Measurements from ENCODE around the gene MMRN1.
A peak's percentile ranks its signal among the peaks of the same experiment; 100 is the strongest.

Gene MMRN1

DNA sequence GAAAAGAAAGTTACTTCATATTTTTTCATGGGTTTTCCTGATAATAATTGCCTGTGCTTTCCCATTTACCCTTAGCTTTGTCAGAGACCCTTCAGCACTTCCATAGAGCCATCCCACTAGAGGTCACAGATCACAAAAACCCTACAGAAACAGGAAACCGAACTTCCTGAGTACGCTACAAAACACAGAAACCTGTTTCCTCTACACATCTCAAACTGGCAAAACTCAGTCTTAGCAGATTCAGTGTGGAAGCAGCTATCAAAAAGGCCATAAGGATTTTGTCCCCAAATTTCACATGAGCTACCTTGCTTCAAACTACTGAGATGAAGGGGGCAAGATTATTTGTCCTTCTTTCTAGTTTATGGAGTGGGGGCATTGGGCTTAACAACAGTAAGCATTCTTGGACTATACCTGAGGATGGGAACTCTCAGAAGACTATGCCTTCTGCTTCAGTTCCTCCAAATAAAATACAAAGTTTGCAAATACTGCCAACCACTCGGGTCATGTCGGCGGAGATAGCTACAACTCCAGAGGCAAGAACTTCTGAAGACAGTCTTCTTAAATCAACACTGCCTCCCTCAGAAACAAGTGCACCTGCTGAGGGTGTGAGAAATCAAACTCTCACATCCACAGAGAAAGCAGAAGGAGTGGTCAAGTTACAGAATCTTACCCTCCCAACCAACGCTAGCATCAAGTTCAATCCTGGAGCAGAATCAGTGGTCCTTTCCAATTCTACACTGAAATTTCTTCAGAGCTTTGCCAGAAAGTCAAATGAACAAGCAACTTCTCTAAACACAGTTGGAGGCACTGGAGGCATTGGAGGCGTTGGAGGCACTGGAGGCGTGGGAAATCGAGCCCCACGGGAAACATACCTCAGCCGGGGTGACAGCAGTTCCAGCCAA lies at the start of gene MMRN1:
Gene MMRN1, plus strand, starts transcription at position 206 of the 902 bp plus-strand sequence. Its CDS starts 118 bp downstream, at position 324.
- H3K4me3 Mint-ChIP-seq, result peak within 1 kb of the TSS; percentile 67
- H3K36me3 Mint-ChIP-seq (ENCODE audit: low read depth), result no peaks in the 10 kb centered on the region
- H3K4me1 Mint-ChIP-seq (ENCODE audit: low read depth), result peaks cover 23% of the 10 kb centered on the region
- peak within 1 kb of the TSS; percentile 32 for H3K27ac Mint-ChIP-seq
- H3K9me3 Mint-ChIP-seq, result no peaks in the 10 kb centered on the region
- DNase-seq (ENCODE audit: low spot score), result peak; percentile 4
- peaks cover 7% of the 10 kb centered on the region for H3K27me3 Mint-ChIP-seq (ENCODE audit: low read depth)

DNA sequence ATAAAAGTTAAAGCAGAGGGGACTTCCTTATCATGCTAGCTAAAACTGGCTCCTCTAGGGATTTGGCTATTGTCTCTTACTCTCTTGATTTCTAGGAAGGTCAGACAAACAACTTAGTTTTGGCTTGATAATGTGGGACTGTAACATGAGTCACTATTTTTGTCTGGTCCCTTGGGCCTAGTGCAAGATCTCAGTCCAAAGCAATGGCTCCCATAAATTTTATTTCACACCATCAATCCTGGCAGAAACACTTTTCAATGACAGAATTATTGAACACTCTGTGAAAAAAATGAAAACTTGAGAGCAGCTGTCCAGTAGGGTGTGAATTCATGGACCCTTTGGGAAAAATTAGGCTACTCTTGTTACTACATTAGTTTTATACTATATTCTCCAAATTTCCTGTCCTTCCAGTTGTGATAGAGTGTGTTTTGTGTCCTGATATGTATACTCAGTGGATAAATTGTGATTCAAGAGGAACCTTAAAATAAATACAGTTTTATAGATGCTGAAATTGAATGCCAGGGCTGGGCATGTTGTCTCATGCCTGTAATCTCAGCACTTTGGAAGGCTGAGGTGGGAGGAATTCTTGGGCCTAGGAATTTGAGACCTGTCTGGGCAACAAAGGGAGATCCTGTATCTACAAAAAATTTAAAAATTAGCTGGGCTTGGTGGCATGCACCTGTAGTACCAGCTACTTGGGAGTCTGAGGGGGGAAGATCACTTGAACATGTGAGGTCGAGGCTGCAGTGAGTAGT lies 46.9 kb upstream of the MMRN1 start:
- Mint-ChIP-seq H3K36me3 (ENCODE audit: low read depth) (no peaks in the 10 kb centered on the region), H3K4me1 (ENCODE audit: low read depth) (no peaks in the 10 kb centered on the region), H3K4me3 (no peak overlapping the region), H3K9me3 (peaks cover 16% of the 10 kb centered on the region), H3K27ac (no peak overlapping the region), H3K27me3 (ENCODE audit: low read depth) (peaks cover 13% of the 10 kb centered on the region)
- DNase-seq (ENCODE audit: low spot score), result no peak

DNA sequence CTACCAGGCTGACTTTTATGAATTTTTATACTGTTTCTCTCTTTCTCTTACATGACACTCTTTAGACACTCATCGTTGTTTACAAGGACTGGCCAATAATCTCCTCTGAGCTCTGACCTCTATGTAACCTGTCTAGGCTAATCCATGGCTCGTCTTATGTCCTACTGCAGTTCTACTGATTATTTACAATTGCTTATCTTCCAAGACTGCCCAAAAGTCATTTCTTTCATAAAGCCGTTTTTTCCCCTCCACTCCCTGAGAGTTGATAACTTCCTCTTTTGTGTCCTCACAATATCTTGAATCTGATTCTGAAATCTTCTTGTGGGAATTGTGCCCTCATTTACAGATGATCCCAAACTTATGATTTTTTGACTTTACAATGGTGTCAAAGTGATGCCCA lies 39.4 kb upstream of the MMRN1 start:
- Mint-ChIP-seq H3K4me1 (ENCODE audit: low read depth) (no peaks in the 10 kb centered on the region), H3K4me3 (no peak overlapping the region), H3K27me3 (ENCODE audit: low read depth) (peaks cover 4% of the 10 kb centered on the region), H3K36me3 (ENCODE audit: low read depth) (no peaks in the 10 kb centered on the region), H3K9me3 (peaks cover 6% of the 10 kb centered on the region), H3K27ac (no peak overlapping the region)
- DNase-seq (ENCODE audit: low spot score), result no peak

DNA sequence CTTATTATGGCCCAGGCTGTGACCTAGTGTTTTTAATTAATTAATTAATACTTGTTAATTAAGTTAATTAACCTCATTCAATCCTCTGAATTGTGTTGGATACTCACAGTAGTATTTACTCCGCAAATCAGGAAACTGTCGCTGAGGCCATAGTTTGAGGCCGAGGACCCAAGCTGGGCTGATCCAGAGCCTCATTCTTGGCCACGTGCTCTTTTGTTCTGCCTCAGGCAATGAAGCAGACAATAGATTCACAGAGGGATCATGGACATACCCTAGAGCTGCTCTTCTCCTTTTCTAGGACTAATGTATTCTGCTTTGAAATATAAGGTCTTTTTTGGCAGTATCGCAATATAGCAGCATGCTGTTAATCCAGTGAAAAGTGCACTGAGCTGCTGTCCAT lies 33.7 kb upstream of the MMRN1 start:
- H3K27ac Mint-ChIP-seq, result no peak overlapping the region
- no peak overlapping the region for H3K4me3 Mint-ChIP-seq
- peaks cover 15% of the 10 kb centered on the region for H3K27me3 Mint-ChIP-seq (ENCODE audit: low read depth)
- no peak for DNase-seq (ENCODE audit: low spot score)
- H3K4me1 Mint-ChIP-seq (ENCODE audit: low read depth), result no peaks in the 10 kb centered on the region
- no peaks in the 10 kb centered on the region for H3K36me3 Mint-ChIP-seq (ENCODE audit: low read depth)
- H3K9me3 Mint-ChIP-seq, result no peaks in the 10 kb centered on the region

GRCh38 chr4:89863533-89863932 lies 31.1 kb upstream of the MMRN1 start:
- no peaks in the 10 kb centered on the region for H3K36me3 Mint-ChIP-seq (ENCODE audit: low read depth)
- peaks cover 26% of the 10 kb centered on the region for H3K27me3 Mint-ChIP-seq (ENCODE audit: low read depth)
- H3K9me3 Mint-ChIP-seq, result no peaks in the 10 kb centered on the region

DNA sequence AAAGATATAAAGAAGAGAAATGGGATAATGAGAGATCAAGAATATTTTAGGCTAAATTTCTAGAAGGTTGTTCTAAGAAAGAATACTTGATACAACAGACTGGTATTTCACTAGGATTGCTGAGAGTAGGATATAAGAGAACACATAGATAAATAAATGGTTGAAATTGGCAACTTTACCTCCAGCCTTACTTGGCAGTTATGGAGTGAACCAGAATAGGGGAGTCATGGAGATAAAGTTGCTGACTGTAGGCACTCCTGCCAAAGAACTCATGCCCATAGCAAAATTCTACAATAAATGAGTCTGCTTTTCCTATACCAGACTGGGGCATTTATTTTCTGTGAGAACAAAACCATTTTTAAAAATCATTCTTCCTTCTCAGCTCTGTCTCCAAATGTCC lies 26.4 kb upstream of the MMRN1 start:
- no peaks in the 10 kb centered on the region for H3K9me3 Mint-ChIP-seq
- H3K36me3 Mint-ChIP-seq (ENCODE audit: low read depth), result no peaks in the 10 kb centered on the region
- no peak overlapping the region for H3K27ac Mint-ChIP-seq
- peaks cover 18% of the 10 kb centered on the region for H3K27me3 Mint-ChIP-seq (ENCODE audit: low read depth)
- H3K4me3 Mint-ChIP-seq, result no peak overlapping the region
- no peak for DNase-seq (ENCODE audit: low spot score)
- no peaks in the 10 kb centered on the region for H3K4me1 Mint-ChIP-seq (ENCODE audit: low read depth)

More at GRCh38 chr4:89863533-89863932, 31.1 kb upstream of the MMRN1 start:
- no peak for DNase-seq (ENCODE audit: low spot score)
- H3K27ac Mint-ChIP-seq, result no peak overlapping the region
- H3K4me3 Mint-ChIP-seq, result no peak overlapping the region
- no peaks in the 10 kb centered on the region for H3K4me1 Mint-ChIP-seq (ENCODE audit: low read depth)

DNA sequence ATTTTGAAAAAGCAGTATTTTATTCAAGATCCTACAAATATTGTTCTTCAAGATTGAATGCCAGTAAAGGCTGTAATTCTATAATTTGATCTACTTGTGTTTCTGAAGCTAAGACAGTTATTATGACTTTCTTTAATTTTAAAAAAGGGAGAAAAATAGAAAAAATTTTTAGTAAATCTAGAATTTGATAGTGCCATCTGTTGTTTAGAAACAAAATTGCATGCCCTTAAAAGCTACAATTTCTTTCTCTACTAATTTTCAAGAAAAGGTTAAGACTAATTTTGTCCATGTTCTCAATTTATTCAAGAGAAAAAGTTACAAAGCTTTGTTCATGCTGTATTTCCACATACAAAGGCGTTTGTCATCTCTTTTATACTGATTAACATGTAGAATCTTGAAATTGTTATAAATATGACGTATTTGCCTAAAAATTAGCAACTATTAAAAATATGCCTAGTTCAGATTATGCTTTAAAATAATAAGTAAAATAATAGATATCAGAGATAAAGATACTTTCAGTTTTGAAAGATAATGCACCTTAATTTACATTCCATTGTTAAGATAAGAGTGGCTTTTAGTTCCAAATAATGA lies 25.6 kb upstream of the MMRN1 start:
- Mint-ChIP-seq H3K4me3 (no peak overlapping the region), H3K27ac (no peak overlapping the region), H3K9me3 (no peaks in the 10 kb centered on the region), H3K36me3 (ENCODE audit: low read depth) (no peaks in the 10 kb centered on the region), H3K4me1 (ENCODE audit: low read depth) (no peaks in the 10 kb centered on the region), H3K27me3 (ENCODE audit: low read depth) (peaks cover 17% of the 10 kb centered on the region)
- DNase-seq (ENCODE audit: low spot score), result no peak

DNA sequence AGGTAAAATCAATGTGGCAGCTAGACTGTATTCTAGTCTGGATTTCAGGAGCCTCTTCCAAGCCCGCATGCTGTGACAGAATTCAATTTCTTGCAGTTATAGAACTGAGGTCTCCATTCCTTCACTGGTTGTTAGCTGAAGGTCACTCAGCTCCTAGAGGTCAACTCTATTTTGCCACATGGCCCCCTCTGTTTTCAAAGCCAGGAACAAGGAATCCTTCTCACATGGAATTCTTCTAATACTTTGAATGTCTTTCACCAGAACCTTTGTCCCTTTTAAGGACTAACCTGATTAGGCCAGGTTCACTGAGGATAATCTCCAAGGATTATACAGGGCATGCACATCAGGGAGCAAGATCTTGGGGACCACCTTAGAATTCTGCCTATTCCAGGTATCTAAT lies 23.4 kb upstream of the MMRN1 start:
- H3K27ac Mint-ChIP-seq, result no peak overlapping the region
- H3K4me1 Mint-ChIP-seq (ENCODE audit: low read depth), result no peaks in the 10 kb centered on the region
- H3K36me3 Mint-ChIP-seq (ENCODE audit: low read depth), result no peaks in the 10 kb centered on the region
- peaks cover 17% of the 10 kb centered on the region for H3K27me3 Mint-ChIP-seq (ENCODE audit: low read depth)
- H3K4me3 Mint-ChIP-seq, result no peak overlapping the region
- no peaks in the 10 kb centered on the region for H3K9me3 Mint-ChIP-seq
- DNase-seq (ENCODE audit: low spot score), result no peak

DNA sequence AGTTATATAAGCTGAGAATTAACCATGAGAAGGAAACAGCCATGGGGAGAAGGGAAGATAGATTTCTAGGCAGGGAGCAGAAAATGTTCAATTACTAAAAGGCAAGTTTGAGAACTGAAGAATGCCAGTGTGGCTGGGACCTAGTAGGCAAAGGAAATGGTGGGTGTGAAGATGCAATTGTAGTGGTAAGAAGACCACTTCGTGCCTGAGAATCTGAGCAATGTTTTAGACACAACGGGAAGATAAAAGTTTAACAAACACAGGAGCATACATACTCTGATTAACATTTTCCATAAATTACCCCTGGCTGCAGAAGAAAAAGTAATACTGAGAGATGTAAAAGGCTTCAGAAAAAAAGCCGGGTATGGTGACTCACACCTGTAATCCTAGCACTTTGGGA lies 18.1 kb upstream of the MMRN1 start:
- no peaks in the 10 kb centered on the region for H3K9me3 Mint-ChIP-seq
- no peak for DNase-seq (ENCODE audit: low spot score)
- H3K4me3 Mint-ChIP-seq, result no peak overlapping the region
- peaks cover 21% of the 10 kb centered on the region for H3K27me3 Mint-ChIP-seq (ENCODE audit: low read depth)
- H3K36me3 Mint-ChIP-seq (ENCODE audit: low read depth), result no peaks in the 10 kb centered on the region
- H3K4me1 Mint-ChIP-seq (ENCODE audit: low read depth), result no peaks in the 10 kb centered on the region
- no peak overlapping the region for H3K27ac Mint-ChIP-seq

DNA sequence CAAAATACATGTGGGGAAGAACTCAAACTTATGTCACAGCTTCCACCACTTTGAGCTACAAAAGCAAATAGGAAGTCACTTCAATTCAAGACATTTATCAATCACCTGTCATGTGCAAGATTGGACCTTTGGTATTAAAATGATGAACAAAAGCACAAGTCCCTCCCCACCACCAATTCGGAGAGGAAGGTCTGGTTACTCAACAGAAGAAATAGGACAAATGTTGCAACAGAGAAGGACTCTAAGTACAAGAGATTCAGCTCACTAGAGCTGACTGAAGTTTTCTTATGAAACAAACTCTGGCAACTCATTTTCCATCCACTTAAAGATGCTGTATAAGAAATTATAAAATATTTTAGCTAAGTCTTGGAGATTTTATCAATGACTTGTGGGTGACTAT lies 16.0 kb upstream of the MMRN1 start:
- Mint-ChIP-seq H3K27ac (no peak overlapping the region), H3K4me3 (no peak overlapping the region), H3K4me1 (ENCODE audit: low read depth) (no peaks in the 10 kb centered on the region), H3K27me3 (ENCODE audit: low read depth) (peaks cover 22% of the 10 kb centered on the region), H3K9me3 (no peaks in the 10 kb centered on the region), H3K36me3 (ENCODE audit: low read depth) (no peaks in the 10 kb centered on the region)
- no peak for DNase-seq (ENCODE audit: low spot score)

DNA sequence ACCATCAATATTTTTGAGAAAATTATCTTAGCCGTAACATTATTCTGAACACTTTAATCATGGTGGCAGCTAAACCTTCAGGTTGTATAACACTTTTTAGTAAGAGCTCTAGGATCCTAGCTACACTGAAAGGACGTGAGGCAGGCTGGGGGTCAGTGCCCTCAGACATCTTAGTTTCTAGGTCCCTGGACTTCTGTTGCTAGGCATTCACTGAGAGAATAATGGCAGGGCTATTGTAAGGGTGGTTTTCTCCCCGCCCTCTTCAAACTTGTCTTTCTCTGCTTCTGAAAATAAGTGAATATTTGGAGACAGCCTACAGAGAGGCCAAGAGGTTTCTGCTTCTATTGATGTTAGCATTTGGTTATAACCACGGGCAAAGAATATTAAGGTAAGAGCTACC lies 15.4 kb upstream of the MMRN1 start:
- H3K9me3 Mint-ChIP-seq, result no peaks in the 10 kb centered on the region
- no peaks in the 10 kb centered on the region for H3K4me1 Mint-ChIP-seq (ENCODE audit: low read depth)
- H3K4me3 Mint-ChIP-seq, result no peak overlapping the region
- no peak for DNase-seq (ENCODE audit: low spot score)
- H3K27ac Mint-ChIP-seq, result no peak overlapping the region
- H3K36me3 Mint-ChIP-seq (ENCODE audit: low read depth), result no peaks in the 10 kb centered on the region
- H3K27me3 Mint-ChIP-seq (ENCODE audit: low read depth), result peaks cover 22% of the 10 kb centered on the region

GRCh38 chr4:89889289-89889688 lies 5.4 kb upstream of the MMRN1 start:
- no peak overlapping the region for H3K27ac Mint-ChIP-seq
- no peak overlapping the region for H3K4me3 Mint-ChIP-seq
- no peak for DNase-seq (ENCODE audit: low spot score)
- H3K4me1 Mint-ChIP-seq (ENCODE audit: low read depth), result peaks cover 8% of the 10 kb centered on the region
- H3K27me3 Mint-ChIP-seq (ENCODE audit: low read depth), result peaks cover 36% of the 10 kb centered on the region
- H3K36me3 Mint-ChIP-seq (ENCODE audit: low read depth), result no peaks in the 10 kb centered on the region
- H3K9me3 Mint-ChIP-seq, result no peaks in the 10 kb centered on the region

- peaks cover 22% of the 10 kb centered on the region for H3K4me1 Mint-ChIP-seq (ENCODE audit: low read depth)
- DNase-seq (ENCODE audit: low spot score), result no peak
- peaks cover 3% of the 10 kb centered on the region for H3K27me3 Mint-ChIP-seq (ENCODE audit: low read depth)
- H3K27ac Mint-ChIP-seq, result no peak overlapping the region
- no peak overlapping the region for H3K4me3 Mint-ChIP-seq
- H3K9me3 Mint-ChIP-seq, result no peaks in the 10 kb centered on the region
- no peaks in the 10 kb centered on the region for H3K36me3 Mint-ChIP-seq (ENCODE audit: low read depth)
These were observed 3.2 kb downstream of the MMRN1 start for GRCh38 chr4:89897867-89898266.

DNA sequence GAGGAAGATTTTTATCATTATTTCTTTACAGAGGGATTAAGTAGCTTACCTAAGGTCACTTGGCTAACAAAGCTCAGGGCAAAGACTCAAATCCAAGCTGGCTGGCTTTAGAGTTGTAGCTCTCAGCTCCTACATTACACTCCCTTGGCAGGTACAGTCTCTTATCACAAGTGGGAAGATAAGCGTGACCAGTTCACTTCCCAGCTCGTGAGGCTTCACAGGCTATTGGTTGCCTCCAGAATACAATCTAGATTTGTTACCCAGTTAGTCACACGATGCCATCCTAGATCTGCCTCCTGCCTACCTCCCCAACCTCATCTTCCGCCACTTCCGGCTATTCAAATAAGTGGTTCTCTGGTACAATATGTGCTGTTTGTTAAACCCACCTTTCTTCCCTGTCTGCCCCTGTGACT lies 3.7 kb downstream of the MMRN1 start:
- Mint-ChIP-seq H3K4me1 (ENCODE audit: low read depth) (peaks cover 19% of the 10 kb centered on the region), H3K27me3 (ENCODE audit: low read depth) (no peaks in the 10 kb centered on the region)
- DNase-seq (ENCODE audit: low spot score), result no peak

More for the DNA sequence above, 3.7 kb downstream of the MMRN1 start:
- H3K4me3 Mint-ChIP-seq, result no peak overlapping the region
- H3K36me3 Mint-ChIP-seq (ENCODE audit: low read depth), result no peaks in the 10 kb centered on the region
- no peaks in the 10 kb centered on the region for H3K9me3 Mint-ChIP-seq
- no peak overlapping the region for H3K27ac Mint-ChIP-seq
